NCI-H2196 treated with DMSO at 0.1 percent for 48 hours (cell line): ENCODE data around the gene KDM1A.

Experiments
- DNase-seq: peaks from one replicate; lab custom pipeline; 2025; ENCODE audit not compliant: unreplicated experiment; lab: John Stamatoyannopoulos, UW

KDM1A gene

GRCh38 chr1:23103001-23103889 is 84.0 kb downstream of the KDM1A start:
- DNase-seq: no peak

- no peak for DNase-seq
Measured at GRCh38 chr1:23108918-23109533, 89.8 kb downstream of the KDM1A start.

- no peak for DNase-seq
Measured at GRCh38 chr1:23110391-23110790, 91.1 kb downstream of the KDM1A start.

GRCh38 chr1:23111600-23112535 is 92.6 kb downstream of the KDM1A start:
- no peak for DNase-seq

- no peak for DNase-seq
Measured at GRCh38 chr1:23114424-23115079, 95.3 kb downstream of the KDM1A start.

GRCh38 chr1:23116216-23116836 is 97.1 kb downstream of the KDM1A start:
- DNase-seq: no peak

GRCh38 chr1:23116921-23117699 is 97.8 kb downstream of the KDM1A start:
- DNase-seq: no peak

- DNase-seq: no peak
Measured at GRCh38 chr1:23118407-23118806, 99.1 kb downstream of the KDM1A start.

GRCh38 chr1:23118957-23119792 is 99.9 kb downstream of the KDM1A start:
- DNase-seq: no peak

GRCh38 chr1:23120383-23120782 is 101.1 kb downstream of the KDM1A start:
- DNase-seq: no peak

- no peak for DNase-seq
Measured at GRCh38 chr1:23122023-23122748, 102.9 kb downstream of the KDM1A start.

- no peak for DNase-seq
Measured at GRCh38 chr1:23122796-23123195, 103.5 kb downstream of the KDM1A start.

GRCh38 chr1:23123528-23123927 is 104.3 kb downstream of the KDM1A start:
- DNase-seq: no peak

GRCh38 chr1:23124259-23125026 is 105.2 kb downstream of the KDM1A start:
- no peak for DNase-seq

GRCh38 chr1:23125489-23125888 is 106.2 kb downstream of the KDM1A start:
- DNase-seq: no peak

GRCh38 chr1:23126200-23126599 is 106.9 kb downstream of the KDM1A start:
- no peak for DNase-seq

GRCh38 chr1:23126801-23127200 is 107.5 kb downstream of the KDM1A start:
- no peak for DNase-seq
